ENCODE measurements around the gene ELL2. TPM values are rescaled to one million over a fixed set of nuclear protein-coding genes. Genes with fewer than 3 reads are reported as not detected.
"Not testable (repeated sequence)": the region's sequence is repeated elsewhere in the genome, so short reads cannot be mapped to it uniquely, and the experiment has no call there.

The ELL2 gene
- total and polyA plus RNA-seq, 2 of the 13 experiments (the other 11 are each of a cell fraction or from before 2014, with no cell fraction given): 78.9 to 97.1 TPM

DNA sequence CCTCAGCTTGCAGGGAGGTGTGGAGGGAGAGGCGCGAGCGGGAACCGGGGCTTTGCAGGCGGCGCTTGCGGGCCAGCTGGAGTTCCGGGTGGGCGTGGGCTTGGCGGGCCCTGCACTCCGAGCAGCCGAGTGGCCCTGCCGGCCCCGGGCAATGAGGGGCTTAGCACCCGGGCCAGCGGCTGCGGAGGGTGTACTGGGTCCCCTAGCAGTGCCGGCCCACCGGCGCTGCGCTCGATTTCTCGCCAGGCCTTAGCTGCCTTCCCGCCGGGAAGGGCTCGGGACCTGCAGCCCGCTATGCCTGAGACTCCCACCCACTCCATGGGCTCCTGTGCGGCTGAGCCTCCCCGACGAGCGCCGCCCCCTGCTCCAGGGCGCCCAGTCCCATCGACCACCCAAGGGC is 110.5 kb downstream of the ELL2 start:
- DNase-seq (ENCODE audit: low spot score); in situ Hi-C loops (cut with HindIII; ENCODE audit: extremely low pct_ligation_motif_present, low pct_unique_long_range_greater_than_20kb); ATAC-seq; intact Hi-C loops (cut with micrococcal nuclease; ENCODE audit: unreplicated experiment); CTCF ChIA-PET (ENCODE audit: low intra/inter-chr PET ratio, low total read pairs); H3K4me3 ChIP-seq (replicated peaks in 1 of 3; ENCODE audit: insufficient read depth in 1 of 3, low read depth in 2 of 3, low read length in 3 of 3); H2AFZ ChIP-seq (ENCODE audit: low read length); H4K20me1 ChIP-seq (ENCODE audit: insufficient read depth, low read length); BruUV-seq (replicated peaks); H3K9me3 ChIP-seq (ENCODE audit: low read length); FAIRE-seq; H3K27ac ChIP-seq (ENCODE audit: extremely low read length, insufficient read depth, low read length); H3K4me2 ChIP-seq (ENCODE audit: low read depth, low read length); H3K79me2 ChIP-seq (ENCODE audit: insufficient read depth, low read length); H3K27me3 ChIP-seq (ENCODE audit: control insufficient read depth in 1 of 2, insufficient read depth in 2 of 2, low read length in 2 of 2); H3K9ac ChIP-seq (ENCODE audit: insufficient read depth, low read depth, low read length); H3K36me3 ChIP-seq (replicated peaks in 1 of 2; ENCODE audit: control insufficient read depth in 1 of 2, insufficient read depth in 2 of 2, low read length in 2 of 2): not testable (repeated sequence)
- peaks cover 22% of the 10 kb centered on the region for H3K4me1 ChIP-seq (ENCODE audit: insufficient read depth, low read length)
- POLR2A ChIA-PET: interaction anchor here (1.3 kb wide), 1 partner anchor 204 kb away, joined by 6 read pairs; the partner anchor contains the start of gene RFESD
- 100% methylated on average over 2 of the region's 34 CpGs for WGBS (ENCODE audit: low lambda C conversion rate)
- 0 out of 2 replicates have a peak, but pooled peaks have one; percentile 11 for TF ChIP-seq ZNF687 (CRISPR knock-in tag; IDR thresholded peaks at IDR 0.05)

- 0% methylated on average over 5 of the region's 5 CpGs for WGBS (ENCODE audit: low lambda C conversion rate)
- FAIRE-seq (no peak), ATAC-seq (peak; percentile 82), DNase-seq (ENCODE audit: low spot score) (peak; percentile 56)
- CTCF ChIA-PET (ENCODE audit: low intra/inter-chr PET ratio, low total read pairs): no interaction called here
- H3K4me3 ChIP-seq (replicated peaks in 1 of 3; ENCODE audit: insufficient read depth in 1 of 3, low read depth in 2 of 3, low read length in 3 of 3): peak overlapping the region in 1 of 3 experiments; percentile 20; a peak in 1 of 6 replicates
- no peaks in the 10 kb centered on the region for H3K27me3 ChIP-seq (ENCODE audit: control insufficient read depth in 1 of 2, insufficient read depth in 2 of 2, low read length in 2 of 2)
- H3K27ac ChIP-seq (ENCODE audit: extremely low read length, insufficient read depth, low read length): peak overlapping the region; percentile 38
- H2AFZ ChIP-seq (ENCODE audit: low read length): peak overlapping the region; percentile 28
- BruUV-seq (replicated peaks): no TSS peak
- H4K20me1 ChIP-seq (ENCODE audit: insufficient read depth, low read length): no peaks in the 10 kb centered on the region
- no peaks in the 10 kb centered on the region for H3K36me3 ChIP-seq (replicated peaks in 1 of 2; ENCODE audit: control insufficient read depth in 1 of 2, insufficient read depth in 2 of 2, low read length in 2 of 2)
- peak overlapping the region; percentile 63 for H3K4me2 ChIP-seq (ENCODE audit: low read depth, low read length)
- intact Hi-C loops (cut with micrococcal nuclease; ENCODE audit: unreplicated experiment): no loop called here
- H3K9ac ChIP-seq (ENCODE audit: insufficient read depth, low read depth, low read length): peak overlapping the region; percentile 48
- H3K9me3 ChIP-seq (ENCODE audit: low read length): no peaks in the 10 kb centered on the region
- H3K4me1 ChIP-seq (ENCODE audit: insufficient read depth, low read length): peaks cover 23% of the 10 kb centered on the region
- no peaks in the 10 kb centered on the region for H3K79me2 ChIP-seq (ENCODE audit: insufficient read depth, low read length)
- in situ Hi-C loops (cut with HindIII; ENCODE audit: extremely low pct_ligation_motif_present, low pct_unique_long_range_greater_than_20kb): no loop called here
- POLR2A ChIA-PET: interaction anchor here (0.9 to 1.3 kb wide), 4 partner anchors 16 to 204 kb away, joined by 3 to 6 read pairs (median 4); partner anchors contain the start of genes GLRX and RFESD
- no peak for TF ChIP-seq ZNF709 (CRISPR knock-in tag; IDR thresholded peaks at IDR 0.05)
- no peak for TF ChIP-seq MIER3 (CRISPR knock-in tag; IDR thresholded peaks at IDR 0.05; ENCODE audit: borderline replicate concordance)
- TF ChIP-seq ZFP91 (CRISPR knock-in tag; IDR thresholded peaks at IDR 0.05; ENCODE audit: borderline replicate concordance): no peak
- TF ChIP-seq ZNF768 (CRISPR knock-in tag; IDR thresholded peaks at IDR 0.05): no peak
- TF ChIP-seq, protein P1, sequence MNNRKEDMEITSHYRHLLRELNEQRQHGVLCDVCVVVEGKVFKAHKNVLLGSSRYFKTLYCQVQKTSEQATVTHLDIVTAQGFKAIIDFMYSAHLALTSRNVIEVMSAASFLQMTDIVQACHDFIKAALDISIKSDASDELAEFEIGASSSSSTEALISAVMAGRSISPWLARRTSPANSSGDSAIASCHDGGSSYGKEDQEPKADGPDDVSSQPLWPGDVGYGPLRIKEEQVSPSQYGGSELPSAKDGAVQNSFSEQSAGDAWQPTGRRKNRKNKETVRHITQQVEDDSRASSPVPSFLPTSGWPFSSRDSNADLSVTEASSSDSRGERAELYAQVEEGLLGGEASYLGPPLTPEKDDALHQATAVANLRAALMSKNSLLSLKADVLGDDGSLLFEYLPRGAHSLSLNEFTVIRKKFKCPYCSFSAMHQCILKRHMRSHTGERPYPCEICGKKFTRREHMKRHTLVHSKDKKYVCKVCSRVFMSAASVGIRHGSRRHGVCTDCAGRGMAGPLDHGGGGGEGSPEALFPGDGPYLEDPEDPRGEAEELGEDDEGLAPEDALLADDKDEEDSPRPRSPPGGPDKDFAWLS (CRISPR knock-in tag; IDR thresholded peaks at IDR 0.05; ENCODE audit: borderline replicate concordance): no peak
- TF ChIP-seq RFX1 (IDR thresholded peaks at IDR 0.05): peak; percentile 42; the same call in 1 of the 2 replicates
- TF ChIP-seq MED8 (CRISPR knock-in tag; IDR thresholded peaks at IDR 0.05; ENCODE audit: insufficient replicate concordance): no peak
- no peak for TF ChIP-seq ZNF644 (CRISPR knock-in tag; IDR thresholded peaks at IDR 0.05; ENCODE audit: low read depth)
Observed at GRCh38 chr5:95850391-95850894, 111.2 kb downstream of the ELL2 start.

Measured in HepG2 (cell line).